Activated CD4-positive, CD25-positive, alpha-beta regulatory T cell (primary cell): ENCODE data around the gene POU2F1.

Experiments used
- DNase-seq, 4 experiments: peaks; one replicate each; lab custom pipeline; 2025; lab: John Stamatoyannopoulos, UW

POU2F1 gene

DNA sequence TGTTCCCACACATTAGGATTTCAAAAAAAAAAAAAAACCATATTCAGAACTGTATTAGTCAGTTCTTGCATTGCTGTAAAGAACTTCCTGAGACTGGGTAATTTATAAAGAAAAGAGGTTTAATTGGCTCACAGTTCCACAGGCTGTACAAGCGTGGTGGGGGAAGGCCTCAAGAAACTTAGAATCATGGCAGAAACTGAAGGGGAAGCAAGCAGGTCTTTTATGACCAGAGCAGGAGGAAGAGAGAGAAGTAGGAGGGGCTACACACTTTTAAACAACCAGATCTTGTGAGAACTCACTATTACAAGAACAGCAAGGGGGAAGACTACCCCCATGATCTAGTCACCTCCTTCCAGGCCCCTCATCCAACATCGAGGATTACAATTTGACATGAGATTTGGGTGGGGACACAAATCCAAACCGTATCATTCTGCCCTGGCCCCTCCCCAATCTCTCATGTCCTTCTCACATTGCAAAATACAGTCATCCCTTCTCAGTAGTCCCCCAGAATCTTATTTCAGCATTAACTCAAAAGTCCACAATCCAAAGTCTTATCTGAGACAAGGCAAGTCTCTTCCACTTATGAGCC lies 51.8 kb downstream of the POU2F1 start:
- no peak for DNase-seq

- no peak for DNase-seq
Observed at GRCh38 chr1:167273027-167273800, 52.5 kb downstream of the POU2F1 start.

DNA sequence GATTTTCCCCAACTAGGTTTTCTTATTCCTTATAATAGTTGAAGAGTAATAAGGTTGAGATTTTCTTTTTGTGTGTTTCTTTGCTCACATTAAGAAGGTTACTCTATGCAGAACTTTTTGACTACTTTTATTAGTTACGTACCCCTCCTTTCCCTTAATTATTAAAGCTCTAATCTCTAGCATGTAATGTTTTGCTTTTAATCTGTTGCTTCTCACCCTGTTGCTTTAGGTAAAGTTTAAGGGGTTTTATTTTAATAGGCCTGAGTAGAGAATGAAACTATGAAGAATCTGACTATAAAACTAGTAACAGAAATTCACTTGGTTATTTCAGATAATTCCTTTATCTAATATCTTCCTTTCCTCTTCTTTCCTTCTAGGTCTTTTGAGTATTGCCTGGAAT lies 53.4 kb downstream of the POU2F1 start:
- no peak for DNase-seq

GRCh38 chr1:167276969-167277368 lies 56.3 kb downstream of the POU2F1 start:
- DNase-seq = no peak

GRCh38 chr1:167278497-167278896 lies 57.8 kb downstream of the POU2F1 start:
- no peak for DNase-seq

DNA sequence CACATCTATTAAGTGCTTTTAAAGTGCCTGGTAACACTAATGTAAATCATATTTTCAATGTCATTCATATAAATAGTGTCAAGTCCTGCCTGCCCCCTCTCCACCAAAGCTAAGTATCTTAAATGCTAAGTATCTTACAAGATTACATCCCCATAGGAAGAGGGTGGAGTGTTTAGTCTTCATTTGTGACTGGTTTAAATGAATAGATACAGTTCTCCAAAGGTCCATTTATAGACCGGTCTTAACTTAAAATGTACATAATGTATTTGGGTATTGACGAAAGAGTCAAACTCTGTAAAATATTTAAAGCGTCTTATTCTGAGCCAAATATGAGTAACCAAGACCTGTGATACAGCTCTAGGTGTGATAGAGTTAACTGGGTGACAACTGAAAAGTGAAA lies 60.2 kb downstream of the POU2F1 start:
- no peak for DNase-seq

GRCh38 chr1:167288390-167289074 lies 67.8 kb downstream of the POU2F1 start:
- no peak for DNase-seq

GRCh38 chr1:167289075-167289442 lies 68.4 kb downstream of the POU2F1 start:
- no peak for DNase-seq

GRCh38 chr1:167289966-167290365 lies 69.3 kb downstream of the POU2F1 start:
- no peak for DNase-seq

DNA sequence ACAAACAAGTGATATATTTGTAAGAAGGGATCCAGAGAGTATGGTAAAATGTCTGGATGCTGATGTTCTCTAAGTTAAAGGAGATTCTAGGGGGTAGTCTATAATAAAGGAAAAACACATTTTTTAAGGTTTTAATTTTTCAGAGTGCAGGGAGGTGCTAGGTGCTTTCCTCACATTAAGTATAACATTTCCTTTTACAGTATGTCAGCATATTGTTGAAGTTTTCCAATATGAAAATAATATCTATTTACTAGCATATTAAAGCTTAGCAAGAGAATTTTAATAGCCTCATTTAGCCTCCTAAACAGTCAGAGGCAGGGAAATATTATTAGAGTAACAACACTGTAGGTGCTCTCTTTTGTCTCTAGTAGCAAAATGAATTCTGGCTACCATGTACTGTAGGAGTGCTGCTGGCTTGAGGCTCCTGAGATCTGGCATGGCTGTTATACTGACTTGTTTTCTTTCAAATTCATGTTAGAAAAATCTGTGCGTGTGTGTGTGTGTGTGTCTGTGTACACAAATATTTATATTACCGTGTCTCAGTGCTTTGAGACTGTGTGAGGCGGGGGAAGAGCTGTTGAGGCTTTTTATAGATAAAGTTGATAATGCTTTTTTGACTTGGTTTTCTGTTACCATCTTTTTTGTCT lies 71.0 kb downstream of the POU2F1 start:
- DNase-seq = no peak

- no peak for DNase-seq
Observed at GRCh38 chr1:167292216-167292615, 71.5 kb downstream of the POU2F1 start.

GRCh38 chr1:167293057-167293456 lies 72.4 kb downstream of the POU2F1 start:
- no peak for DNase-seq

GRCh38 chr1:167294528-167294927 lies 73.8 kb downstream of the POU2F1 start:
- DNase-seq = no peak

DNA sequence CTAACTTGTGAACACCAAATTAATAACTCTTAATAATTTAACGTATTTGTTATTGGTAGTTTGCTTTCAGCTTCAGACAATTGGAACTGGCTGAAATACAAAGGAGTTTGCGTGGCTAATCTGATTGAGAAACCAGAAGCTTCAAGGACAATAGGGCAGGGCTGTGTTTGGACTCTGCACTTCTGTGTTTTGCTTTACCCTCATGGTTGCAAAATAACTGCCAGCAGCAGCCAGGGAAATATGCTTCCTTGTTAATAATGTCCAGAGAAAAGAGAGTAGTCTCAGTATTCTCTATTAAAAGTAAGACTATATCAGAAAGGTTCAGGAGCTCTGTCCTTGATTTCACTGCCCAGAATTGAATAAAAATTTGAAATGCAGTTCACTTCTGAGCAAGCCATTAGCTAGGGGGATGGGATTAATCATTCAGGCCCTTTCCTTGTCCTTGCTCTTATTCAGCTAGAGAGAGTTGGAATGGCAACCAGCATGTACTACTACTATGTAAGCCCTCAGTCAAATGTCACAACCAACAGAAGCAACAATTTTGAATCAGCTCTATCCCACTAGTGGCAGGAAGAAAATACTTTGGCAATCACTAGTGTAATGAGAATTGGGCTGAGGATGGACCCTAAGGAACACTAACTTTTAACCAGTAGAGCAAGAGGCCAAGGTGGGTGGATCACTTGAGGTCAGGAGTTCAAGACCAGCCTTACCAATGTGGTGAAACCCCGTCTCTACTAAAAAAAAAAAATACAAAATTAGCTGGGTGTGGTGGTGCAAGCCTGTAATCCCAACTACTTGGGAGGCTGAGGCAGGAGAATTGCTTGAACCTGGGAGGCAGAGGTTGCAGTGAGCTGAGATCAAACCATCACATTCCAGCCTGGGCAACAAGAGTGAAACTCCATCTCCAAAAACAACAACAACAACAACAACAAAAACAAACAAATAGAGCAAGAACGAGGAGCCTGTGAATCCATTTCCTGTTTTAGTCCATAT lies 76.8 kb downstream of the POU2F1 start:
- DNase-seq = no peak

- no peak for DNase-seq
Observed at GRCh38 chr1:167298325-167298724, 77.6 kb downstream of the POU2F1 start.

DNA sequence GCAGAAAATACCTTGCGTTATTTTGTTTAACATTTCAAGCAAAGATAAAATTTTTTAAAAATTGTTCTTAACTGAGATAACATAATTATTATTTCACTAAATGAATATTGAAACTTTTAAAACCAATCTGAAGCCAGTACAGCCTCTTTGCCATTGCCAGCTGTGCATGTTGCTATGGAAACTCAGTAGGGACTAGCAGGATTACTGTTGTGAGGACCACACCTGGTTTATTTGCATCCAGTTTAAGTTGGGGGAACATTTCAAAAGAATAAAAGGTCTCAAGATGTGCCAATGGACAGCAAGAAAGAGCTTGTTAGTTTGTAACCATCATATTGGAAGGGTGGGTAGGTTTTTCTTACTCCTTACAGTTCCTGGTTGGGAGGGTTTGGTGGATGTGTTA lies 80.7 kb downstream of the POU2F1 start:
- DNase-seq = no peak

DNA sequence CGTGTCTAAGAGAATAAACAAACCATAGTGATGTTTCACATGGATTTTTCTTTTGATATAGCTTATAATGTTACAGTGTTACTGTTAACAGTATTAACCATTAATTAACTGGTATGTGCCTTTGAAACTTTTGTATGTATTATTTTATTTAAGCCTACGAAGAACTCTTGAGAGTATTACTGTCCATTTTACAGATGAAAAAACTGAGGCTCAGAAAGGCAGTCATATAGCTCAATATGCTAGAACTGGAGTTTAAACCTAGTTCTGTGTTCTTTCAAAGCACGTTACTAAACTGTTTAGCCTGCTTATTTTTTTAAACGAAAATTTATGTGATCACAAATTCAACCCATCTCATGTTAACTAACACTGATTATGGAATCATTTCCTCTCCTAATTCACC lies 83.5 kb downstream of the POU2F1 start:
- DNase-seq = no peak

GRCh38 chr1:167305059-167305705 lies 84.5 kb downstream of the POU2F1 start:
- no peak for DNase-seq

- no peak for DNase-seq
Observed at GRCh38 chr1:167305706-167306277, 85.1 kb downstream of the POU2F1 start.

DNA sequence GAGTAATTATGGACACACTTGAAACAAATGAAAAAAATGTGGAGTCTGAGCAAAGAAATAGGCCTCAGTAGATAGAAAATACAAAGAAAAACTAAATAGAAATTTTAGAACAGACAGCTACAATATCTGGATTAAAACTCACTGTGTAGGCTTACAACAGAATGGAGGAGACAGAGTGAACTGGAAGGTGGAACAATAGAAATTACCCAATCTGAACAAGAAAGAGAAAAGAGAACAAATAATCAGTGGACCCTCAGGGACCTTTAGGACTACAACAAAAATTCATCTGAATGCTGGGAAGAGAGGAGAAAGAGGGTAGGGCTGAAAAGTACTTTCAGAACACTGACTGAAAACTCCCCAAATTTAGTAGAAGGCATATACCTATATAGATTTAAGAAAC lies 90.0 kb downstream of the POU2F1 start:
- DNase-seq = no peak

GRCh38 chr1:167312871-167313270 lies 92.2 kb downstream of the POU2F1 start:
- no peak for DNase-seq
